SK-MEL-5 (cell line): ENCODE measurements around the gene BOLL. TPM values are rescaled to one million over a fixed set of nuclear protein-coding genes. Genes with fewer than 3 reads are reported as not detected.
A peak's percentile ranks its signal among the peaks of the same experiment; 100 is the strongest.
"Not testable (repeated sequence)": the region's sequence is repeated elsewhere in the genome, so short reads cannot be mapped to it uniquely, and the experiment has no call there.

Source experiments
- DNase-seq: peaks from one replicate; pipeline ENCODE4 v3.0.0-alpha.2; 2016; ENCODE audit warnings: low read depth, low spot score
- in situ Hi-C: cut with HindIII; loops from 2 replicates; pipeline ENCODE4 v1.10.0; 2016; ENCODE audit warnings: low sequenced_read_pairs, high pct_unique_total_duplicates, low pct_unique_long_range_greater_than_20kb
- total RNA-seq: library from RNA; depleted of rRNA; stranded (reverse); fragments of >200 nt; shearing (Covaris generic); gene quantifications from 2 replicates; pipeline ENCODE4 v1.2.3, GENCODE V29; 2014

Gene BOLL
- total RNA-seq, 1 experiment from 2014 or later: not detected

GRCh38 chr2:197801033-197801432 lies 15.9 kb upstream of the BOLL start:
- DNase-seq: no peak
- in situ Hi-C loops: no loop called here

GRCh38 chr2:197800091-197800490 lies 15.0 kb upstream of the BOLL start:
- in situ Hi-C loops: no loop called here
- peak; percentile 40 for DNase-seq

- DNase-seq: no peak
- in situ Hi-C loops: no loop called here
Measured at GRCh38 chr2:197799068-197799467, 13.9 kb upstream of the BOLL start.

GRCh38 chr2:197798187-197798586 lies 13.1 kb upstream of the BOLL start:
- in situ Hi-C loops: no loop called here

GRCh38 chr2:197795277-197795676 lies 10.2 kb upstream of the BOLL start:
- no peak for DNase-seq
- in situ Hi-C loops: no loop called here

More at GRCh38 chr2:197798187-197798586, 13.1 kb upstream of the BOLL start:
- peak; percentile 17 for DNase-seq

- in situ Hi-C loops: no loop called here
- no peak for DNase-seq
Measured at GRCh38 chr2:197793456-197793855, 8.3 kb upstream of the BOLL start.

GRCh38 chr2:197786010-197786877 lies 1.1 kb upstream of the BOLL start:
- DNase-seq: no peak
- in situ Hi-C loops: no loop called here

GRCh38 chr2:197782126-197782525 lies 3.0 kb downstream of the BOLL start:
- in situ Hi-C loops: no loop called here
- DNase-seq: no peak

GRCh38 chr2:197779261-197779660 lies 5.9 kb downstream of the BOLL start:
- in situ Hi-C loops: no loop called here
- DNase-seq: no peak

- DNase-seq: peak; percentile 57
- in situ Hi-C loops: no loop called here
Measured at GRCh38 chr2:197777823-197778407, 7.2 kb downstream of the BOLL start.

- DNase-seq: no peak
- in situ Hi-C loops: no loop called here
Measured at GRCh38 chr2:197760293-197760657, 24.8 kb downstream of the BOLL start.

- in situ Hi-C loops: no loop called here
Measured at GRCh38 chr2:197759625-197760292, 25.4 kb downstream of the BOLL start.

GRCh38 chr2:197759013-197759412 lies 26.1 kb downstream of the BOLL start:
- DNase-seq: no peak
- in situ Hi-C loops: no loop called here

More at GRCh38 chr2:197759625-197760292, 25.4 kb downstream of the BOLL start:
- no peak for DNase-seq

- in situ Hi-C loops: no loop called here
- no peak for DNase-seq
Measured at GRCh38 chr2:197740200-197740599, 44.9 kb downstream of the BOLL start.

- DNase-seq, in situ Hi-C loops: not testable (repeated sequence)
Measured at GRCh38 chr2:197728555-197729544, 56.3 kb downstream of the BOLL start.

- no peak for DNase-seq
- in situ Hi-C loops: no loop called here
Measured at GRCh38 chr2:197727011-197727410, 58.1 kb downstream of the BOLL start.

GRCh38 chr2:197717863-197718262 lies 67.3 kb downstream of the BOLL start:
- no peak for DNase-seq
- in situ Hi-C loops: no loop called here
